SIG-M5 treated with dmso at 0.1 percent for 504 hours (cell line): Measurements from ENCODE around the gene CCL8.
A peak's percentile ranks its signal among the peaks of the same experiment; 100 is the strongest.

Experiments
- DNase-seq: peaks from one replicate; lab custom pipeline; 2025; ENCODE audit not compliant: unreplicated experiment; lab: John Stamatoyannopoulos, UW

Gene CCL8

DNA sequence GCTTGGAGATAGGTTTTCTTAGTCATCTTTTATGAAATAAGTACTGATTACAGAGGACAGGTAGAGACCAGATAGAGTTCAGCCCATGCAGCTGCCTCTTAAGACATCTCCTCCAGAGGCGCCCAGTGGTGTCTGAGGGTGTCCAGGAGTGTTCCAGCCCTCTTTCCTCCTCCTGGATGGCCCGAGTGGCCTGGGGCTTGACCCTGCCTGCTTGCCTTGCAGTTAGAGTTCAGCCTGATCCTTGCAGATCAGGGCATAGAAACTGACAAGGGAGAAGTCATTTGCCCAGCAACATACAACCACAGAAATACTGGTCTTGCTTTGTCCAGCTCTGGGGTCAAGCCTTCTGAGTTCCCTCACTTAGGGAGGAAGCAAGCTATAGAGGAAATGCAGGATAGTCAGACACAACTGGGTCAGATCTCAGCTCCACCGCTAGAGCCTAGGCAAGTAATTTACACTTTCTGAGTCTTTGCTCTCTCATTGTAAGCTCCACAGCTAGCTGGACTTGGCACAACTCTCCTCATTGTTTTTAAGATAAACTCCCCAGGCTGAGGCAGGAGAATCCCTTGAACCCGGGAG, 47.4 kb downstream of the CCL8 start:
- no peak for DNase-seq

DNA sequence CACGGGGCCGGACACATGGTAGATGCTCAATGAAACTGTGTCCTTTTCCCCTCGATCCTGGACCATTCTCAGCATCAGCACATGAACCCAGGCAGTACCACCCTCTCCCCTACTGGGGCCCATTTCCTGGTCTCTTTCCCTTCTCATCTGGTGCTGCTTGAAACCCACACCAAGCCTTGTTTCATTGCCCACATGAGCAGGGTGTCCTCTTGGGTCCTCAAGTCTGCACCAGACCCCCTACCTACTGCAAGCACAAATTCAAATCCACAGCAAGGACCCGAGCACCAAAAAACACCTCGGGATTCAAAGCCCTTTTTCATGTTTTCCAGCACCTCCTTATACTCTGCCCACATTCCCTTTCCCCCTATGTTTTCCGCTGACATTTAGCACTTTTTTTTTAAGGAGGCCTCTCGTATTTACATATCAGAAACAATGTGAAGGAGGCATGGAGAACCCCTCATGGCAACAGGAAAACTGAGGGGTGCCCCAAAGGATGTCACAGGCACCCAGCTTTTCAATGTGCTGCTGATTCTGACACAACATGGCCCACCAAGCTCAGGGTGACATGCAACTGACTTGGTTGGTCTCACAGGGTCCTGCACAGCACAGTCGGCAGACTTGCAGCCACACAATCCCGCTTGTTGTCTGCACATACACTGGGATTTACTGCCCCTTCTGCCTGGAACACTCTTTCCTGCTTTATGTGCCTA, 48.4 kb downstream of the CCL8 start:
- DNase-seq: no peak

DNA sequence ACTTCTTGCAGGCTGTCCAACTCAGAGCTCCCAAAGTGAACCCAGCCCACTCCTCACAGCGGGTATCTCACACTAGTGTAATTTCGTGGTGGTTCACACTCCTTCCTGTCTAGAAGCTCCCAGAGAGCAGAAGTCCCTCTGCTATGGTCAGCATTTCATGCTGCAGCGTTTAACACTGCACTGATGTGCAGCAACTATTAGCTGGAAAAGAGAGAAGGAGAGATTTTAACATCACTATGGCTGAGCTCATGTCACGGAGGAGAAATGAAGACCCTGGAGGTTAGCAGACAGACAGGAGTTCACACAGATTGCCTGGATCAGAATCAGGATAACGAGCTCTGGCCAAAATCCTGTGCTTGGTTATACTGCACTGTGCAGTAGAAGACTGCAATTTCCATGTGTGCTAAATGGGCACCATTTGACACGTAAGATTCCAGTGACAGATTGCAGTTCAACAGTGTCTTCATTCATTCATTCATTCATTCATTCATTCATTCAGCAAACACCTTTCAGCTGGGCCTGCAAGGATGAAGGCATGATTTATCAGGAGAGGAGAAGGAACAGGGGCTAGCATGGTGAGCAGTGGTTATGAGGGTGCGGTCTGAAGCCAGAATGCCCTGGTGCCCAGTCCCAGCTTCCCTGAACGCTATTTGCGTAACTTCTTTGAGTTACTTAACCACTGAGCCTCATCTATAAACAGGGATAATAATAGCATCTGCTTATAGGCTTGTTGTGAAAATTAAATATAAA, 49.1 kb downstream of the CCL8 start:
- peak; percentile 64 for DNase-seq

DNA sequence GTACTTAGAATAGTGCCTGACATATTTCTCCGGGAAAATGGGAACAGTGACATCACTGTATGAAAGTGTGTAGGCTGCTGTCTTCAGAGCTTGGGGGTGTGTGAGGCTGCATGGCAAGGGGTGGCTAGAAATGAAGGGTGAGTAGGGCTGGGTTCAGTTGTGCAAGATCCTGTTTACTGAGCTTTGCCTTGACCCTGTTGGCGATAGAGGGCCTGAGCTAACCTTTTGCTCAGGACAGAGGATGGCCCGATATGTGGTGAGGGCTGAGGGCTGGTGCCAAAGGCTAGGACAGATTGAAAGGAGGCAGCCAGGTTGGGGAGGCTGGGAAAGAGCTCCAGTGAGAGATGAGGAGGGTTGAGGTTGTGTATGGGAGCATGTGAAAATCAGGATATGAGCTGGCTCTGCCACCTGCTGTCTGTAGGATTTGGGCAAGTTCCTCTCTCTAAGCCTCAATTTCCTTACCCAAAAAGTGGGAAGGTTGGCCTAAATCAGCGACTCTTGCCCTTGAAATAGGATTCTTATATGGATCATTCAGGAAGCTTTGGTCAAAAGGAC, 49.8 kb downstream of the CCL8 start:
- no peak for DNase-seq

DNA sequence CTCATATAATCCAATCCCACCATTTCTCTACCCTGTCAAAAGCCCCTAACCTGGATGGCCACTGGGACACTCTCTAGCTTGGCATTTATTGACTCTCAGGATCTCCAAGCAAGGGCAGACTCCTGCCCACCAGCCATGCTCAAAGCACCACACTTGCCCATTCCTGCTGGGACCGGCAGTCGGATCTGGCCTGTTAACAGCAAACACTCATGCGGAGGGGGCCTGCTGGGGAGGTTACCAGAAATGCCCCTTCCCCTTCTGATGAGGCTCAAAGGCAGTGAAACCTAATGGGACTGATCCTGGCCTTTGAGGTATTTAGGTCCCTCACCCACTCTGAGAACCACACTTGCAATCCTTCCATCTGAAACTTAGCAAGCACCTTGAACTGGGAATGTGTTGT, 50.3 kb downstream of the CCL8 start:
- no peak for DNase-seq

DNA sequence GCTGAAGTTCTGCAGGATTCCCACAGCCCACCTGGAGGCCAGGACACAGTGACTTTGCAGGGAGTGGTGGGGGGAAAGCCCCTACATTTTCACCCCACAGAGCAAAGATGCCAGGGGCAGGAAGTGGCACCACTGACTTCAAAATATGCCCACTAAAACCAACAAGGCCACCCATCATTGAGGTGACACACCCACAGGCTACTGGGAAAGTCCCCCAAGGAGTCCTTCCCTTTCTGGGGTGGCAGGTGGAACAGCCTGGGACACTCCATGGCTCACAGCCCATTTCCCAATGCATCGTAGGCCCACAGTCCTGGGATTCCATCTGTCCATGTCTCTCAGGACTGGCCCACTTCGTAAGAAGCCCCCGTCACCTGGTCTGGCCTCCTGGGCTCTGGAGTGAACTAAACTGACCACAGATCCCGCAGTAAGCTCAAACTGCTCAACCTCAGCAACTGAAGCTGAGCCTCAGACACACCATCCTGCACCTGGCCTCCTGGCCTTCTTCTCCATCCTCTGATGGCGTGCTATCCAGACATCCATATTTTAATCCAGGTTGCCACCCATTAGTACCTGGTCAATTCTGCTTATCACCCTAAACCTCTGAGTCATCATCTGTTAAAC, 51.3 kb downstream of the CCL8 start:
- DNase-seq: no peak

DNA sequence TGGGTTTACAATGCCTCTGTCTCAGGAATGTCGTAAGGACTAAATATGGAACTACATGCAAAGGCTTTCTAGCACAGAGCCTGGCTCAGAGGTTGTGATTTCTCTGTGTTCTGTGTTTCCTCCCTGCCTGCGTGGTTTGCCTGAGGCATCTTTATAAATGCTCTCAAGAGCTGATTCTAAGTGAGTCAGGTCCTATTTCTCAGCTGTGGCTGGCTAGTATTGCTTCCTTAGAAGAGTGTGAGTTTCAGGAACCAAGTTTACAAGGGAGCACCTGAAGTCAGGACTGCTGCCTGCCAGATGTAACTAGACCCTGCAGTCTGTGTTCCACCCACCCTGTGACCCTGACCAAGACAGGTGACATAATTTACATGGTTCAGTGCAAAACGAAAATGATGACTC, 51.8 kb downstream of the CCL8 start:
- no peak for DNase-seq
